Neural crest cell (in vitro differentiated cells): ENCODE results near the gene ZNF181. TPM values are rescaled to one million over a fixed set of nuclear protein-coding genes. Genes with fewer than 3 reads are reported as not detected.

Source experiments
- DNase-seq: peaks from one replicate; pipeline ENCODE4 v3.0.0; 2021; ENCODE audit warnings: low read depth, mixed read lengths, low spot score
- H3K27ac Mint-ChIP-seq: one replicate; pipeline ENCODE4 v1.8.0; 2021; ENCODE audit warnings: mild to moderate bottlenecking, mixed read lengths; ENCODE audit not compliant: unreplicated experiment
- H3K27me3 Mint-ChIP-seq: 2 replicates; pipeline ENCODE4 v1.8.0; 2021; ENCODE audit warnings: low read depth, mild to moderate bottlenecking, mixed read lengths
- H3K36me3 Mint-ChIP-seq: 2 replicates; pipeline ENCODE4 v1.8.0; 2021; ENCODE audit warnings: low read depth, mild to moderate bottlenecking, mixed read lengths
- H3K4me1 Mint-ChIP-seq: 2 replicates; pipeline ENCODE4 v1.8.0; 2021; ENCODE audit warnings: mixed read lengths
- H3K4me3 Mint-ChIP-seq: one replicate; pipeline ENCODE4 v1.8.0; 2021; ENCODE audit warnings: mild to moderate bottlenecking, mixed read lengths
- H3K9me3 Mint-ChIP-seq: 2 replicates; pipeline ENCODE4 v1.8.0; 2021; ENCODE audit warnings: mixed read lengths
- total RNA-seq: library from RNA; stranded (reverse); gene quantifications from 2 replicates; pipeline ENCODE4 v1.2.1, GENCODE V29; 2021
- TF ChIP-seq, protein P1 (sequence below): fragments of 200-600 bp; sonication (generic); conservative IDR thresholded peaks from 2 replicates; pipeline ENCODE4 v1.5.0; 2021; ENCODE audit warnings: antibody characterized with exemption, mild to moderate bottlenecking

The ZNF181 gene
- total RNA-seq, 1 donor from 2014 or later, result 8.0 TPM

- Mint-ChIP-seq H3K27me3 (peaks cover 35% of the 10 kb centered on the region), H3K27ac (no peak overlapping the region), H3K36me3 (peaks cover 16% of the 10 kb centered on the region), H3K4me3 (no peak overlapping the region), H3K4me1 (no peaks in the 10 kb centered on the region), H3K9me3 (peaks cover 30% of the 10 kb centered on the region)
- TF ChIP-seq, protein P1, sequence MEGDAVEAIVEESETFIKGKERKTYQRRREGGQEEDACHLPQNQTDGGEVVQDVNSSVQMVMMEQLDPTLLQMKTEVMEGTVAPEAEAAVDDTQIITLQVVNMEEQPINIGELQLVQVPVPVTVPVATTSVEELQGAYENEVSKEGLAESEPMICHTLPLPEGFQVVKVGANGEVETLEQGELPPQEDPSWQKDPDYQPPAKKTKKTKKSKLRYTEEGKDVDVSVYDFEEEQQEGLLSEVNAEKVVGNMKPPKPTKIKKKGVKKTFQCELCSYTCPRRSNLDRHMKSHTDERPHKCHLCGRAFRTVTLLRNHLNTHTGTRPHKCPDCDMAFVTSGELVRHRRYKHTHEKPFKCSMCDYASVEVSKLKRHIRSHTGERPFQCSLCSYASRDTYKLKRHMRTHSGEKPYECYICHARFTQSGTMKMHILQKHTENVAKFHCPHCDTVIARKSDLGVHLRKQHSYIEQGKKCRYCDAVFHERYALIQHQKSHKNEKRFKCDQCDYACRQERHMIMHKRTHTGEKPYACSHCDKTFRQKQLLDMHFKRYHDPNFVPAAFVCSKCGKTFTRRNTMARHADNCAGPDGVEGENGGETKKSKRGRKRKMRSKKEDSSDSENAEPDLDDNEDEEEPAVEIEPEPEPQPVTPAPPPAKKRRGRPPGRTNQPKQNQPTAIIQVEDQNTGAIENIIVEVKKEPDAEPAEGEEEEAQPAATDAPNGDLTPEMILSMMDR, result no peak
- DNase-seq, result no peak
Measured at GRCh38 chr19:34715357-34715756, 18.7 kb upstream of the ZNF181 start.

GRCh38 chr19:34722353-34722752, 11.7 kb upstream of the ZNF181 start:
- Mint-ChIP-seq H3K4me1 (no peaks in the 10 kb centered on the region), H3K36me3 (peaks cover 5% of the 10 kb centered on the region), H3K27ac (no peak overlapping the region), H3K9me3 (peaks cover 8% of the 10 kb centered on the region), H3K27me3 (peaks cover 79% of the 10 kb centered on the region), H3K4me3 (no peak overlapping the region)
- TF ChIP-seq, protein P1, result no peak
- DNase-seq, result no peak

DNA sequence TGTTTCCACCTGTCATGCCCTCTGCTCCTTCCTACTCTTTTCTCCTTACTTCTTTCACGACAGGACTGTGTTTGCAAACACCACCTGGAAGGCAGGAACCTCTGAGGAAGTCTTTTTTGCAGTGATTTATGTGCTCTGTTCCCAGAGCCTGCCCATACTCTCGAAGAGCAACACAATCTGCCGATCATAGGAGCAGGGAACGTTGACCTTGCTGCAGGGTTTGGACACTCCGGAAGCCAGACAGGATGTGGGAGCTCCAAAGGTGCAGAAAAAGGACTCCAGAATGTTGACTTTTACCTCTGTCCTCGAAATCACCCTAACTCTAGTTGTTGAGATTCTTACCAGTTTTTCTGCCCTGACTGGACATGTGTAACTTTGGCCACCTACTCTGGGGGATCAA, 8.6 kb upstream of the ZNF181 start:
- no peak overlapping the region for H3K4me3 Mint-ChIP-seq
- H3K4me1 Mint-ChIP-seq, result no peaks in the 10 kb centered on the region
- no peaks in the 10 kb centered on the region for H3K9me3 Mint-ChIP-seq
- no peak for DNase-seq
- TF ChIP-seq, protein P1, result no peak
- H3K27ac Mint-ChIP-seq, result no peak overlapping the region
- peaks cover 2% of the 10 kb centered on the region for H3K36me3 Mint-ChIP-seq
- peaks cover 64% of the 10 kb centered on the region for H3K27me3 Mint-ChIP-seq

DNA sequence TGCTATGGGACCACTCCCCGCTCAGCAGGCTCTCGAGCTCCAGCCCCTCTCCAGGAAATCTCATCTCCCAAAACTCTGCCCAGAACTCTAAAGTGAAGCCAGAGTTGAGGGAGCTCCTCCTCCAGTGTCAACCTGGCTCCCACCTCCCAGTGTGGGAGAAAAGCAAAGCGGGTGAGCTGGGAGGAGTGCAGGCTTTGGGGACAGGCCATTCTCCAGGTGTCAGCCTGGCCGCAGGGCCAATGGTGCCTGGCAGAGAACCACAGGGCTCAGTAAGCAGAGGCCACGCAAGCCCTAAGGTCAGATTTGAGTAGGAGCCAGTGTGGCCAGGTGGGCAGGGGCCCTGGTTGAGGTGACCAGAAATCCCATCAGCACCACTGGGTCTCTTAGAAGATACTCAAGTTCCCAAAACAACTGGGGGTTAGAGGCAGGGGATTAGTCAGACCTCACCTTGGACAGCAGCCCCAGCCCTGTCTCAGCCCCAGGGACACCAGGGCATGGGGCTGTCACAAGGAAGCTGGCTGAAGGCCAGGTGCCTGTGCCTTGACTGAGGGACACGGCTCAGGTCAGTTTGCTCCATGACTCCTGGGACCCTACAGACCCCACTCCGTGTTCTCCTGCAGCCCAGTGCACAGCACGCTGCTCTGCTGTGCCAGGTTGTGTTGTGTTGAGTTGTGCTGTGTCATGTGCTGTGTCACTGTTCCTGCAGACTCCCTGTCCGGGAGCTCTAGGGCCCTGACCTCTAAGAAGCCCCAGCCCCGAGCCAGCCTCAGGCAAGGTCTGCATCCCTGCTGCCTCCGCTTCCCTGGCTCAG, 2.8 kb upstream of the ZNF181 start:
- Mint-ChIP-seq H3K36me3 (peaks cover 9% of the 10 kb centered on the region), H3K27ac (no peak overlapping the region), H3K4me1 (peaks cover 22% of the 10 kb centered on the region), H3K4me3 (peak overlapping the region; percentile 69), H3K9me3 (no peaks in the 10 kb centered on the region), H3K27me3 (peaks cover 13% of the 10 kb centered on the region)
- TF ChIP-seq, protein P1, result no peak
- DNase-seq, result no peak

DNA sequence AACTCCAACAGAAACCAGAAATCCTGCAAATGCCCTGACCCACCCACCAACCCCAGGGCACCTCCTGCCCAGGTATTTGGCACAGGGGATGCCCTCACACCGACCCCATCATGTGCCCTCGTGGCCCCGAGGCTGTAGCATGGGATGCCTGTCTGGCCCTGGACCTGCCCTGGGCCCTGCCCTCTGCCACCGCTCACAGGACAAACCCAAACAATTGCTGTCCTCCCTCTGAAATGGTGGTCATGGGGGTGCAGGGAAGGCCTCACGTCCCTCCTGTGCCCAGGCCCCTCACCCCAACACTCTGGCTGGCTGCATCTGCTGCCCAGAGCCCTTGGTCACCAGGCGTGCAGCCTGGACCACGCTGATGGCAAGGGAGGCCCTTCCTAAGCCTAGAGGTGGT, 2.1 kb upstream of the ZNF181 start:
- H3K27me3 Mint-ChIP-seq, result peaks cover 7% of the 10 kb centered on the region
- peaks cover 11% of the 10 kb centered on the region for H3K36me3 Mint-ChIP-seq
- H3K4me1 Mint-ChIP-seq, result peaks cover 22% of the 10 kb centered on the region
- no peaks in the 10 kb centered on the region for H3K9me3 Mint-ChIP-seq
- TF ChIP-seq, protein P1, result no peak
- peak overlapping the region; percentile 54 for H3K27ac Mint-ChIP-seq
- H3K4me3 Mint-ChIP-seq, result peak overlapping the region; percentile 69
- DNase-seq, result no peak
